Neural cell (in vitro differentiated cells): ENCODE results near the gene OLFM1. TPM values are rescaled to one million over a fixed set of nuclear protein-coding genes. Genes with fewer than 3 reads are reported as not detected.

Experiments used
- H2AFZ ChIP-seq: fragments of 200-600, 300-800 bp; sonication (generic), shearing (Covaris generic); 2 replicates; pipeline ENCODE4 v1.6.0; 2014; ENCODE audit warnings: low read depth, mild to moderate bottlenecking, antibody characterized with exemption, low read length, moderate library complexity
- H3F3A ChIP-seq: fragments of 200-600 bp; shearing (Covaris generic); 2 replicates; pipeline ENCODE4 v1.6.1; 2016; ENCODE audit warnings: mild to moderate bottlenecking, moderate library complexity, mixed read lengths, antibody characterized with exemption, low read length; ENCODE audit not compliant: insufficient read depth, poor library complexity, severe bottlenecking
- H3K27ac ChIP-seq: fragments of 200-600, 300-800 bp; sonication (generic), shearing (Covaris generic); 2 replicates; pipeline ENCODE4 v1.5.1; 2014; ENCODE audit warnings: mild to moderate bottlenecking, low read length, moderate library complexity
- H3K27me3 ChIP-seq: fragments of 300-800, 200-600 bp; sonication (generic), shearing (Covaris generic); 2 replicates; pipeline ENCODE4 v1.6.0; 2014; ENCODE audit warnings: mild to moderate bottlenecking, low read depth, low read length, moderate library complexity; ENCODE audit not compliant: insufficient read depth
- H3K36me3 ChIP-seq: fragments of 300-800, 200-600 bp; sonication (generic), shearing (Covaris generic); 2 replicates; pipeline ENCODE4 v1.5.1; 2014; ENCODE audit warnings: mild to moderate bottlenecking, antibody characterized with exemption, low read length, moderate library complexity; ENCODE audit not compliant: insufficient read depth
- H3K4me2 ChIP-seq: fragments of 300-800, 200-600 bp; sonication (generic), shearing (Covaris generic); 2 replicates; pipeline ENCODE4 v1.6.0; 2014; ENCODE audit warnings: mild to moderate bottlenecking, low read length
- H3K4me3 ChIP-seq: fragments of 300-800, 200-600 bp; sonication (generic), shearing (Covaris generic); 2 replicates; pipeline ENCODE4 v1.5.1; 2014; ENCODE audit warnings: mild to moderate bottlenecking, low read length, moderate library complexity
- H3K79me2 ChIP-seq: fragments of 200-600 bp; shearing (Covaris generic); replicated peaks from 2 replicates; pipeline ENCODE4 v1.6.0; 2014; ENCODE audit warnings: mild to moderate bottlenecking, low read length, moderate library complexity; ENCODE audit not compliant: insufficient read depth
- H3K9ac ChIP-seq: fragments of 300-800, 200-600 bp; sonication (generic), shearing (Covaris generic); 2 replicates; pipeline ENCODE4 v1.6.1; 2016; ENCODE audit warnings: mild to moderate bottlenecking, low read length, mixed read lengths
- H3K9me2 ChIP-seq: fragments of 200-600 bp; shearing (Covaris generic); 2 replicates; pipeline ENCODE4 v1.6.1; 2016; ENCODE audit warnings: mild to moderate bottlenecking, low read length, mixed read lengths; ENCODE audit not compliant: insufficient read depth
- H3K9me3 ChIP-seq: fragments of 200-600, 300-800 bp; sonication (generic), shearing (Covaris generic); 2 replicates; pipeline ENCODE4 v1.6.1; 2016; ENCODE audit warnings: mild to moderate bottlenecking, mixed run types, low read length, moderate library complexity, mixed read lengths
- H4K20me1 ChIP-seq: fragments of 200-600 bp; shearing (Covaris generic); 2 replicates; pipeline ENCODE4 v1.6.1; 2016; ENCODE audit warnings: mild to moderate bottlenecking, mixed run types; ENCODE audit not compliant: insufficient read depth
- CTCF ChIP-seq: fragments of 450-650 bp; IDR thresholded peaks from 2 replicates; pipeline ENCODE4 v1.5.1; 2014; ENCODE audit warnings: antibody characterized with exemption, mild to moderate bottlenecking, moderate library complexity; ENCODE audit not compliant: poor library complexity, severe bottlenecking
- EP300 ChIP-seq: fragments of 450-650 bp; conservative IDR thresholded peaks from 2 replicates; pipeline ENCODE4 v1.6.1; 2014; ENCODE audit warnings: antibody characterized with exemption, mild to moderate bottlenecking, moderate library complexity; ENCODE audit not compliant: poor library complexity, severe bottlenecking
- EZH2 ChIP-seq: fragments of 200-600, 300-800 bp; shearing (Covaris generic), sonication (generic); IDR thresholded peaks from 2 replicates; pipeline ENCODE4 v1.6.1; 2014; ENCODE audit warnings: antibody characterized with exemption, low read length, borderline replicate concordance, mild to moderate bottlenecking; ENCODE audit not compliant: insufficient read depth, poor library complexity, severe bottlenecking
- MXI1 ChIP-seq: fragments of 450-650 bp; conservative IDR thresholded peaks from 2 replicates; pipeline ENCODE4 v1.6.1; 2014; ENCODE audit warnings: antibody characterized with exemption, mild to moderate bottlenecking; ENCODE audit not compliant: poor library complexity, severe bottlenecking
- POLR2AphosphoS5 ChIP-seq: IDR thresholded peaks from 2 replicates; pipeline ENCODE4 v1.6.1; 2012
- RAD21 ChIP-seq: fragments of 450-650 bp; conservative IDR thresholded peaks from 2 replicates; pipeline ENCODE4 v1.6.1; 2014; ENCODE audit warnings: antibody characterized with exemption, mild to moderate bottlenecking, moderate library complexity
- REST ChIP-seq: IDR thresholded peaks from 2 replicates; pipeline ENCODE4 v1.6.1; 2012; ENCODE audit warnings: borderline replicate concordance
- SMC3 ChIP-seq: fragments of 450-650 bp; conservative IDR thresholded peaks from 2 replicates; pipeline ENCODE4 v1.6.1; 2014; ENCODE audit warnings: antibody characterized with exemption, mild to moderate bottlenecking, moderate library complexity; ENCODE audit not compliant: poor library complexity
- TAF1 ChIP-seq: IDR thresholded peaks from 2 replicates; pipeline ENCODE4 v1.6.1; 2012; ENCODE audit warnings: low read depth
- polyA plus RNA-seq: library from polyadenylated mRNA; depleted of rRNA; stranded (reverse); fragments of >200 nt; gene quantifications from 2 replicates; pipeline ENCODE4 v1.2.3, GENCODE V29; 2014

Gene OLFM1
- polyA plus RNA-seq, 1 donor from 2014 or later: 102 TPM

- Histone ChIP-seq H3K9me3 (no peaks in the 10 kb centered on the region), H3K9ac (no peak overlapping the region), H3K79me2 (no peaks in the 10 kb centered on the region), H3K9me2 (no peaks in the 10 kb centered on the region), H3K27me3 (no peaks in the 10 kb centered on the region), H2AFZ (no peak overlapping the region), H3K36me3 (no peaks in the 10 kb centered on the region), H4K20me1 (no peaks in the 10 kb centered on the region), H3F3A (no peaks in the 10 kb centered on the region), H3K27ac (no peak overlapping the region), H3K4me2 (no peak overlapping the region), H3K4me3 (no peak overlapping the region)
- TF ChIP-seq REST (no peak), TAF1 (no peak), MXI1 (no peak), CTCF (no peak), POLR2AphosphoS5 (no peak), EZH2 (no peak), SMC3 (no peak), EP300 (no peak), RAD21 (no peak)
Observed at GRCh38 chr9:135134268-135135022, 47.0 kb downstream of the OLFM1 start.

- Histone ChIP-seq H3K79me2 (no peaks in the 10 kb centered on the region), H3K9ac (no peak overlapping the region), H3K27me3 (no peaks in the 10 kb centered on the region), H3K4me2 (no peak overlapping the region), H3K36me3 (no peaks in the 10 kb centered on the region), H3F3A (no peaks in the 10 kb centered on the region), H3K9me2 (no peaks in the 10 kb centered on the region), H3K4me3 (no peak overlapping the region), H4K20me1 (no peaks in the 10 kb centered on the region), H2AFZ (no peak overlapping the region), H3K9me3 (no peaks in the 10 kb centered on the region), H3K27ac (no peak overlapping the region)
- TF ChIP-seq EP300: no peak
- no peak for TF ChIP-seq CTCF
- no peak for TF ChIP-seq SMC3
- no peak for TF ChIP-seq REST
- TF ChIP-seq TAF1: no peak
- no peak for TF ChIP-seq MXI1
- no peak for TF ChIP-seq EZH2
- TF ChIP-seq RAD21: no peak
- no peak for TF ChIP-seq POLR2AphosphoS5
Observed at GRCh38 chr9:135135171-135135928, 47.9 kb downstream of the OLFM1 start.
